Fibroblast of the aortic adventitia (primary cell): Measurements from ENCODE around the gene EXOC4. TPM values are rescaled to one million over a fixed set of nuclear protein-coding genes. Genes with fewer than 3 reads are reported as not detected.
A peak's percentile ranks its signal among the peaks of the same experiment; 100 is the strongest.

ENCODE experiments used
- DNase-seq: peaks from one replicate; pipeline ENCODE4 v3.0.0-alpha.2; 2010; ENCODE audit warnings: low read depth
- H3K4me3 ChIP-seq: 2 replicates; pipeline ENCODE4 v1.5.1; 2011; ENCODE audit warnings: low read depth, mild to moderate bottlenecking, control low read depth, low read length, moderate library complexity
- CTCF ChIP-seq: IDR thresholded peaks from 2 replicates; pipeline ENCODE4 v1.5.1; 2011; ENCODE audit warnings: mild to moderate bottlenecking, low read length, control low read depth, inconsistent platforms; ENCODE audit not compliant: insufficient read depth
- total RNA-seq: library from RNA; depleted of rRNA; stranded (reverse); fragments of >200 nt; gene quantifications from 2 replicates; pipeline ENCODE4 v1.2.3, GENCODE V29; 2012; ENCODE audit warnings: low replicate concordance

The EXOC4 gene
- total RNA-seq, 1 donor: 105 TPM

GRCh38 chr7:133330085-133330484 lies 77.2 kb downstream of the EXOC4 start:
- TF ChIP-seq CTCF: no peak
- H3K4me3 ChIP-seq: no peak overlapping the region
- DNase-seq: no peak

- no peak for TF ChIP-seq CTCF
- no peak overlapping the region for H3K4me3 ChIP-seq
- DNase-seq: peak; percentile 11
Measured at GRCh38 chr7:133331861-133332260, 79.0 kb downstream of the EXOC4 start.

- TF ChIP-seq CTCF: no peak
- no peak overlapping the region for H3K4me3 ChIP-seq
- DNase-seq: no peak
Measured at GRCh38 chr7:133339772-133340171, 86.9 kb downstream of the EXOC4 start.

- H3K4me3 ChIP-seq: no peak overlapping the region
- peak; percentile 55 for TF ChIP-seq CTCF
- DNase-seq: peak; percentile 53
Measured at GRCh38 chr7:133344275-133344674, 91.4 kb downstream of the EXOC4 start.

- no peak for TF ChIP-seq CTCF
- no peak overlapping the region for H3K4me3 ChIP-seq
- no peak for DNase-seq
Measured at GRCh38 chr7:133345690-133346421, 93.0 kb downstream of the EXOC4 start.

GRCh38 chr7:133348250-133348649 lies 95.4 kb downstream of the EXOC4 start:
- TF ChIP-seq CTCF: no peak
- DNase-seq: no peak
- H3K4me3 ChIP-seq: no peak overlapping the region

GRCh38 chr7:133349101-133349500 lies 96.2 kb downstream of the EXOC4 start:
- H3K4me3 ChIP-seq: no peak overlapping the region
- no peak for TF ChIP-seq CTCF
- no peak for DNase-seq
